SK-N-DZ (cell line): ENCODE results near the gene RASGRP3.
A peak's percentile ranks its signal among the peaks of the same experiment; 100 is the strongest.

Source experiments
- DNase-seq: peaks from one replicate; pipeline ENCODE4 v3.0.0-alpha.2; 2015; ENCODE audit warnings: low spot score

The RASGRP3 gene

DNA sequence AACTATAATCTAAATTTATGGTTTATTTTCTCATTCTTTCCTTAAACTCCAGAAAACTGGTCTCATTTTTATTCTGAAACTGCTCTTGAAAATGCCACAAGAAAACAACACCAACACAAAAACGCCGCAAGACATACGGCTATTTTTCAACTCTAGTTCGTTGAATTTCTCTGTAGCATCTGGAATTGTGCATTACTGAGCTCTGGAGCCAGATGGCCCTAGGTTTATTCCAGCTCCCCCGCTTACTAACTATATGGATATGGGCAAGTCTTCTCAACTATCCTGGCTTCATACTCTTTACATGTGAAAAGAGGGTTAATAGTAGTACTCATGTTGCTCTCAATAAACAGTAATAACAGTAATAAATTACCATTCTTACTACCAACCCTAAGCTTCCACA lies 102.8 kb downstream of the RASGRP3 start:
- DNase-seq: no peak

DNA sequence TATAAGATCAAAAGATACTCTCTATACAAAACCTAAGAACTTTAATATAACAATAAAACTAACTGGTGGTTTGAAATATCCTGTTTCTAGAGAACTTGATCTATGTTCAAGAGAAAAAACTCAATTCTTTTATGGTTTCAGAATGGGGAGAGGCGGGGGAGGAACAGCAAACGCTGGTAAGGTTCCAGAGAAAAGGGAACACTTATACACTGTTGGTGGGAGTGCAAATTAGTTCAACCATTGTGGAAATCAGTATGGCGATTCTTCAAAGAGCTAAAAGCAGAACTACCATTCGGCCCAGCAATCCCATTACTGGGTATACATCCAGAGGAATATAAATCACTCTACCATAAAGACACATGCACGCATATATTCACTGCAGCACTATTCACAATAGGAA lies 105.4 kb downstream of the RASGRP3 start:
- DNase-seq: no peak

DNA sequence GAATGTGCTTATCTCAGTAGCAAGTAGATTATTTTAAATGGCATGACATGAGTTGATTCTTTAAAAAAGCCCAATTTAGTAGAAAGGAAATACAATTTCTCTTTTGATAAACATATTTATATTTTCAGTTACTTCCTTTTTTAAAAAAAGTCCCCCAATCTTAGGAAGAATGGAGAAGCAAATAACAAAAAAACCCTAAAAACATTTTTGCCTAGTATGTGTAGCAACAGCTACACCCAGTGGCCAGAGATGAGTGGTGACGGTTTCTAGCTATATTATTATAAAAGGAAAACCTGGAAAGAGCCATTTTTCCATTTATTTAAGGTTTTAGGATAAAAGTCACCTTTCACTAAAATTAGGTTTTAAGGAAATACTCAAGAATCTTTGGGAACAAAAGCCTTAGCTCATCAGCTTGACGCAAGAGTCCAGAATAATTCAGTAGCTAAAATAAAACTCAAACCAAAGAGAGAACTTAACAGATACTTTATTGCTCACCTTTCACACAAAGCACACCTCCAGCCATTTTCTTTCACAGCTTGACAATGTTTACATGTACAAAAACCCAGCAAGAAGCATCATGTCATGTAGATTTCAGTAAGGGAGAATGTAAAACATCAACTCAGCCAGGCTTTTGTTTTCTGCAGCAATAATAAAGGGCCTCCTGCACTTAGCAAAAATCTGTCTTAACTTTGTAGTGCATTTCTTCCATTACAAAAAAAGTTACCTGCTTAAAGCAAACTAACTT lies 106.9 kb downstream of the RASGRP3 start:
- peak; percentile 11 for DNase-seq

DNA sequence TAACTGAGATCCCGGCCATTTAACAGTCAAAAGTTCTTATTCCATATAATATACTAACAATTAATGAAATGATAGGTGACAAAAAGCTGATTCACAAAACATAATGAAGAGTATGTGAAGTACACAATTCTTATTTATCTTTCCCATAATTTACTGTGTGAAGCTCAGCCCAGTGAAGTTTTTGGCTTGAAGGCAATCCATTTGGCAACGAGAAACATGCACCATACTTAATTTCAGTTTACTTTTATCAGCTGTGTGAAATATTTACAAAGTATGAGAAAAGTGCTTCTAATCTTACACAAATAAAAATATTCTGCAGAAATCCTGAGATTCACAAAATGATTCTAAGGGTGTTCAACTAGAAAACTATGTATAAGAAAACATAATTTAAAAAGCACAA lies 110.3 kb downstream of the RASGRP3 start:
- DNase-seq: no peak

DNA sequence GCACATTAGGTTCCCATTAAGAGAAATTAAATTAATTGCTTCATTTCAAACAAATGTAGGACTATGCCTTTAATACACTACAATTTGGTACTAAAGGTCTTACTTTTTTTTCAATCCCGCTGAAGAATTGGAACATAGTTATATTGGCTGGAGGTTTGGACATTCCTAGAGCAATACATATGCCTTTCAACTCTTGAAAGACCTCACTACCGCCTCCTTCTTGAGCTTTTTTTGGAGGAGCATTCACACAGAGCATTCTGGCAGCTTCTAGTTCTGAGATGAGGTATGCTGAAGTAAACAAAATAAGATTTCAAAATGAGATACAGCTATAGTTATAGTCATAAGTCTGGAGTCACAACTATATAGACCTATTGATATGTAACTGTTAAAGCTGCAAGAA lies 111.8 kb downstream of the RASGRP3 start:
- no peak for DNase-seq

DNA sequence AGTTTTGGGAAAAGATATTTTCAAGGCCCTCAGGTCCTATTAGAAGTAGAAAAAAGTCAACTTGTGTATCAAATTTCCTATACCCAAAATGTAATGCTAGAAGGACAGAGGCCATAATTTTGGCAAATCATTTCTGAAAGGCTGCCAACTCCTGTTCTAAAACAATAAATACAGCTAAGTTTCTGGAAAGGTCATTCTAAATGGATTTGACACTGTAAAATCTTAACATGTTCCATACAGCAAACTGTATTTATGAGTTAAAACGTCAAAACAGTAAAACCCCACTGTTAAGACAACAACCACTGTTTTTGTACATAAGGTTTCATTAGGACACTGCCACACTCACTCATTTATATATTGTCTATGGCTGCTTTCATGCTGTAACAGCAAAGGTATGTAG lies 113.0 kb downstream of the RASGRP3 start:
- DNase-seq: no peak

DNA sequence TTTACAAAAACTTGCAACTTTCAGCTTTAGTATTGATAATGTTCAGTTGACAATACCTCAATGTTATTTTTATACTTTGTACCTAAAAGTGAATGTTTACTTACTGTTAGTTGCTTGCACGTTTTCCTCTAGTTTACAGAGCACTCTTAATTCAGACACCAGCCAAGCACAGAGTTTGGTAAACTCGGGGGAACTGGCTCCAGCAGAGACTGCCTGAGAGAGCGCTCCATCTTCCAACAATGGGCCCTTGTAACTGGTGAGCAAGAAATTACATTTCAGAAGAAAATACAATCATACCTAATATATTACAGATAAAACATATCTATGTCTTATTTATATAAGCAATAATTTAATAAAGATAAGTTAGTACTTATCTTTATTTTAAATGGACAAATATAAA lies 118.9 kb downstream of the RASGRP3 start:
- DNase-seq: no peak

DNA sequence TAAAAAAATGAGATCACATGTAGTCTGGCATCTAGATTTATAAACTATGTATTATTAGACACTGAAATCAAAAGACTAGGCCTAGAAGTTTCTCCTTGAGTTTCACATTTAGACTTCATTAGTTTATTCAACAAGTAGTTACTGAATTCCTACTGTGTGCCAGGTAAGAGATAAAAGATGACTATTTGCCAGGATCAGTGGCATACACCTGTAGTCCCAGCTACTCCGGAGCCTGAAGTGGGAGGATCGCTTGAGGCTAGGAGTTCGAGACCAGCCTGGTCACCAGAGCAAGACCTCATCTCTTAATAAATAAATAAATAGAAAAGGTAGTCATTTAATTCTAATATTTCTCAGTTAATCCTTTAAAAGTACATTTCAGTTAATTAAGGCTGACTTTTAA lies 120.6 kb downstream of the RASGRP3 start:
- DNase-seq: no peak

DNA sequence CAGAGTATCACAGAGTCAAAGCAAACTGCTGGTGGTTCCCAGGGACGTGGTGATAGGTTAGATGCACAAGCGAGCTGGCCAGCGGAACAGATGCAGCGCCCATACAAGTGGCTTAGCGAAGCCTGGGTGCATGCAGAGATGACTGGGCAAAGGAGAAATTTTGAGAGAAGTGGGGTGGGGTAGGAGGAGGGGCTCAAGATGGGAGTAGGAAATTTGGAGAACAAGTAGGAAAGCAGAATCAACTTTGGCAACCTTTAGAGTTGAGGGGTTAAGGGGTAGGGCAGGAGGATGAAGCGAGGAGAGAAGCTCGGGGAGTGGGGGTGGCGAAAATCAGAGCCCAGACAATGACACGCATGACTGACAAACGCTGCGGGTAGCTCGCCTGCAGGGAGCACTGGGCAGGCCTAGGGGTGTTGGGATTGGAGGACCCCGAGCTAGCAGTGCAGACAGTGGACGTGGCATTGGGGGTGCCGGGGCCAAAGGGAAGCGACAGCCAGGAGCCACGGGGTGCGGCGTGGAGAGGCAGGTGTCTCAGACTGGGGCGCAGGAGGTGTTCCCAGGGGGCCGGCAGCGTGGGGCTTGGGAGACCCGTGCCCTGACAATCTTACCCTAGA lies 122.2 kb downstream of the RASGRP3 start:
- DNase-seq: peak; percentile 54

DNA sequence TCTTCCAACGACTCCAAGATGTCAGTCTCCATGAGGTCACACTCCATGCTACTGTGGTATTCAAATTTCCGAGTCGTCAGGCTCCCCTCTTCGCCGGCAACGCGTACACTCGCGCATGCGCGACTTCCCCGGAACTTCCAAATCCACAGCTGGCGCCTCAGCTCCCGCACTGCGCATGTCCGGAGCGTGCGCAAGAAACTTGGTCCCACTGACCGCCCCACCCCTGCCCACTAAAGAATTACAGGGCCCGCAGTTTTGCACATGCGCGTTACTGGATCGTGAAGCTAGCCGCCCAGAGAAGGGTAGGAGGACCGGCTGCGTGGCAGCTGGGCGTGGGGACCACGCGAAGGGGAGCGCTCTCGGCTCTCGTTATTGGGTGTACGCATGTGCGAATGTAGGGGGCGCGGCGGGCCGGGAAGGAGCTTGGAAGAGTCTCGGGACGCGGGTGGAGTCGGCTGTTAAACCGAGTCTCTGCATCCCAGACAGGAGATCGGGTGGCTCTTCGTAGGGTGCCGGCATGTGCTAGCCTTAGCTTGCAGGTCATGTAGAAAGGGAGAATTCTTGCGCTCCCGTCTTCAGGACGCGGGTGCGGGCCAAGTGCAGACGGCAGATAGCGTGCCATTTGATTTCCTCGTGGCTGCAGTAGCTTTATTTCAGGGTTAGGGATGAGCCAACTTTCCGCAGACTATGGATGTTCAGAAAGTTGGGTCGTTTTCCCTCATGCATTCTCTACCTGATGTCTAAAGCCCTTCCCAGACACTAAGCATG lies 122.9 kb downstream of the RASGRP3 start, which contains the start of gene FAM98A:
TSS of gene FAM98A (minus strand) at position 125 of the 768 bp plus-strand sequence. CDS start at position 47, 78 bp downstream.
- DNase-seq: peak; percentile 98

DNA sequence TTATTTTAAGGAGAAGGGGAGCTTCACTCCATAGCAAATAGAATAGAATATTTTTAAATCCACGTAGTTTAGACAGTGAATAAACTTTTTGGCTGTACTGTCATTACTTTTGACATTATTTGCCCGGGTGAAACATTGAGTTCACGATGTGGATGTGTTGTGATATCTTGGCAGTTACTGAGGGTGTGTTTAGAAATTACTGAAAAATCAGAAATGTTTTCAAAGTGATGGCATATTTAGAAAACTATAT lies 123.4 kb downstream of the RASGRP3 start:
- DNase-seq: no peak

DNA sequence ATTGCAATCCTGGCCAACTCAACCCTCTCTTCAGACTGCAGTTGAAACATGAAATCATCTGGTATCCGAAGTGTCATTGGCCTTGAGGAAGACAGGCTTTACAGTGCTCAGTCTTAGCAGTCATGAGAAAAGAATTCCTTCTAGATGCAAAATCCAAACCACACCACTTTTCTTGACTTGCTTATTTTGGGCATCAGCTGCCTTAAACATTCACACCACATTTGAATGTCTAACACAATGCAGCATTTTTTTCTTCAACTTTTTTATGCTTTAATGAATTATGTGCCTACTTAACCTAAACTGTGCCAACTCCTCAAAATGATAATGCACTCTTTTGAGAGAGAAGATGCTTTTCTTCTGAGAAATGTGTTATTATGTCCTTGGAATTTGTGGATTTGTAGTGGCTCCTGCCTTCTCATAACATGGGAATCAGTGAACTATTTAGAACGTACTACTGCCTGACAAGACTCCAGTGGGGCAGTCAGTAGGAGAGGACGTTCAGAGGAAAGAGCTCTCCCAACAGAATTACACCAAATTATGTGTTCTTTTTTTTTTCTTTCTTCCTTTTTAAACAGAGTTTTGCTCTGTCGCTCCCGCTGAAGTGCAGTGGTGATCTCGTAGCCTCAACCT lies 125.9 kb downstream of the RASGRP3 start:
- DNase-seq: no peak

DNA sequence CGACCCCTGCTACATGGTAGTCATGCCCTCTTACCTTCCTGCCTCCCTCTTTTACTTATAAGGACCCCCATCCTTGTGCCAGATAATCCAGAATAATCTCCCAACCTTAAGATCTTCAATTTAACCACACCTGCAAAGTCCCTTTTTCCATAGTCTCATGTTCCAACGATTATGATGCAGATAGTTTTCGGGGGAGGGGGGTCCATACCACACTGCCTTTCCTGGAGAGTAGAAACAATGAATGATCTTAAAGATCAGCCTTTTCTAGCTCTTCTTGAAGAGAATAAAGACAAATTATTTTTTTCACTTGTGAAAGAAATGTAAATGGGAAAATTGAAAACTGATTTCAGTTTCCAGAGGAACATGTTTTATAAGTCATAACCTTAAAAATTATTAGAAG lies 127.0 kb downstream of the RASGRP3 start:
- no peak for DNase-seq

DNA sequence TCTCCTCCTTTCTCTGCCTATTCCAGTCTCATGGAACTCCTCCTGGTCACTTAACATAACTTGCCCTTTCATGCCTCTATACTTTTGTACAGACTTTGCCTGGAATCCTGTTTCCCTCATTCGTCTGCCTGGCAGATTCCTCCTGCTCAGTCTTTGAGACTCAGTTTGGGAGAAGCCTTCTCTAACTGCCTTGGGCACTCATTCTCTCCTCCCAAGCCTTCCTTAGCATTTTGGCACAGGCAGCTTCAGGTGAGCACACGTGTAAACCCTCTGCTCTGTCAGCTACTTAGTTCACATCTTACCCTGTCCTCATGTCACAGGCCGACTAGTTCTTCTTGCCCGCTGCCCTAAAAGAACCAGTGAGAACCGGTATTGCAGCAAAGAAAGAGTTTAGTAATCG lies 128.6 kb downstream of the RASGRP3 start:
- DNase-seq: no peak

DNA sequence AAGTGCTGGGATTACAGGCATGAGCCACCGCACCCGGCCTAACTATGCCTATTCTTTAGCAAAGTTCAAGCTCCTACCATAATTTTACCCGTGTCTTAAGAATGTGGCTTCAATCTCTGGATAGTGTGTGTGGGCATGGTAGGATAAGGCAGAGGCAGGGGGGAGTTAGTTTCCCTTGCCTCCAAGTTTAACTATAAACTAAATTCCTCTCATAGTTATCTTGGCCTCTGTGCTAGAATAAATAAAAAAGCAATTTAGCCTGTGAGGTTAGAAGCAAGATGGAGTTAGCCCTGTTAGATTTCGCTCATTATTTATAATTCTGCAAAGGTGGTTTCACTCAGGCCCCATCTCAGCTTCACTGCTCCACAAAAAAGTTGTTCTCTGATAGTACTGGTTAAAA lies 129.7 kb downstream of the RASGRP3 start:
- DNase-seq: no peak

DNA sequence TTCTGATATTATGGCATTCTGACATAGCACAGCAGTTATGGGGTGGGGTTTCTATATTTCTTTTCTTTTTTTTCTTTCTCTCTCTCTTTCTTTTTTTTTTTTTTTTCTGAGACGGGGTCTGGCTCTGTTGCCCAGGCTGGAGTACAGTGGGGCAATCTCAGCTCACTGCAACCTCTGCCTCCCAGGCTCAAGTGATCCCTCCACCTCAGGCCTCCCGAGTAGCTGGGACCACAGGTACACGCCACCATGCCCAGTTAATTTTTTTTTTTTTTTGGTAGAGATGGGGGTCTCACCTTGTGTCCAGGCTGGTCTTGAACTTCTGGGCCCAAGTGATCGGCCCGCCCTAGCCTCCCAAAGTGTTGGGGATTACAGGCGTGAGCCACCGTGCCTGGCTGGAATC lies 130.2 kb downstream of the RASGRP3 start:
- no peak for DNase-seq

DNA sequence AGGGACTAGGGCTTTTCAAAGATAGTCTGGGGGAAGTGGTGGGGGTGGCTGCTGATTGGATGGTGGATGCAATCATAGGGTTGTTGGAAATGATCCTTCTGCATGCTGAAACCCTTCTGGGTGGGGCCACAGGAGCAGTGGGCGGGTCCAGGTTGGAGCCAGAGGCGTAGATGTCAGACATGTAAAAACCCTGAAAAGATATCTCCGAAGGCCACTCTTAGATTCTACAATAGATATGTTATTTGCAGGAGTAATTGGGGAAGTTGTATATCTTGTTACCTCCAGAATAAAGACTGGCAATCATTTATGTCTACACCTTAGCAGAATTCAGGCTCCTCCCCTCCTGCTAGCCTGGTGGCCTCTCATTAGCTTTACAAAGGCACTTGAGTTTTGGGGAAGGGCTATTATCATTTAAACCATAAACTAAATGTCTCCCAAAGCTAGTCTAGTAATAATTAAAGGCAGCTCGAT lies 130.8 kb downstream of the RASGRP3 start:
- no peak for DNase-seq

DNA sequence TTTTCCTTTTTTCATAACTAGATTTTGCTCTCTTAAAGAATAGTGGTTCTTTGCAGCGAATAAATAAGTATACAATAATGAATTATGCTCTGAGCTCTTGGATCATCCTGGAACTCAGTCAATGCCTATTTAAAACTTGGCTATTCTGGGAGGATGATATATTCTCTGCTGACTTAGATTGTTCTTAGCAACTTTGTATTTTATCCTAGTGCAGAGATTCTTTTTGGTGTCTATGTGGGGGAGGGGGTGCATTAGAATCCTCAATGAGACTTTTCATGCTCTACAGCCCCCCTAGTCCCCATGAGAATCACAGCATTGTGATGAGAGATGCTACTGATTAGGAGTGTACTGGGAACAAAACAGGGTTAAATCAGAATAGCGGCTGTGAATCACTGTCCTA lies 131.5 kb downstream of the RASGRP3 start:
- no peak for DNase-seq

DNA sequence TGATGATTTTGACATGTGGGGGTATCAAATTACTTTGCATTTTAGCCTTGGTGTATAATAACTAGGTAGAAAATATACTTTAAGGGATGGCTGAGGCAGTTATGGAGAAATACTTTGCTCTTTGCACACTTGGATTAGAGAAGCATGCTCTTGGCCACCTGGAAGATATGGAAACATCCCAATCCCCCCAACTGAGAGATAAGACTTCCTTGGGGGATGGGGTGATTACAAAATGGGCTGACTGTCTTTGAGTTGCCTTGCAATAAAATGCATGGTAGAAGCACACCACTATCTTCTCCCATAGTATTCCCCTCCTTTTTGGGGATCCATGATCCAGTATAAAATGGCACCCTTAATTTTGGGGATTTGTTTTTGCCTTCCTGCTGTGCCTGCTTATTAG lies 137.7 kb downstream of the RASGRP3 start:
- no peak for DNase-seq
